22Rv1 (cell line): ENCODE measurements around the gene EPS8L2.

ENCODE experiments used
- ZFX ChIP-seq: fragments of 450-650 bp; IDR thresholded peaks from 2 replicates; pipeline ENCODE4 v1.6.1; 2017; ENCODE audit warnings: antibody characterized with exemption, borderline replicate concordance
- TF ChIP-seq, protein P1 (sequence below): fragments of 450-650 bp; IDR thresholded peaks from 2 replicates; pipeline ENCODE4 v1.5.1; 2017; ENCODE audit warnings: mild to moderate bottlenecking

DNA sequence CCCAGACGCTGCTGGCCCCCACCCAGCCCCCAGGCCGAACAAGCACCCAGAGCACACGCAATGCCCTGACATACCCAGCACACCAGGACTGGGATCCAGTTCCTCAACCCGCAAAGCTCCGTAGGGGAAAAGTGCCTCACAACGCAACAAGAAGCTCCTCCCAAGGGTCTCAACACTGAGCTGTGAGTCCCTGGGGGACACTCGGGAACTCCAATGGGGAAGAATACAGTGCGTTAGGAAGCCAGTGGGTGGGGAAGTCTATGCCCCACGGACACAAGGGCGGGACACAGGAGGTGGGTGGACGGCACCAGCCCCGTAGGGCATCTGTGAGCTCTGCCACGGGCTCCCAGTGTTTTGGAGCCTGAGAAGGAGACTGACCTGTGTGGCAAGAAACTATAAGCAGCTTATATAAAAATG, 12.6 kb upstream of the EPS8L2 start:
- TF ChIP-seq, protein P1, sequence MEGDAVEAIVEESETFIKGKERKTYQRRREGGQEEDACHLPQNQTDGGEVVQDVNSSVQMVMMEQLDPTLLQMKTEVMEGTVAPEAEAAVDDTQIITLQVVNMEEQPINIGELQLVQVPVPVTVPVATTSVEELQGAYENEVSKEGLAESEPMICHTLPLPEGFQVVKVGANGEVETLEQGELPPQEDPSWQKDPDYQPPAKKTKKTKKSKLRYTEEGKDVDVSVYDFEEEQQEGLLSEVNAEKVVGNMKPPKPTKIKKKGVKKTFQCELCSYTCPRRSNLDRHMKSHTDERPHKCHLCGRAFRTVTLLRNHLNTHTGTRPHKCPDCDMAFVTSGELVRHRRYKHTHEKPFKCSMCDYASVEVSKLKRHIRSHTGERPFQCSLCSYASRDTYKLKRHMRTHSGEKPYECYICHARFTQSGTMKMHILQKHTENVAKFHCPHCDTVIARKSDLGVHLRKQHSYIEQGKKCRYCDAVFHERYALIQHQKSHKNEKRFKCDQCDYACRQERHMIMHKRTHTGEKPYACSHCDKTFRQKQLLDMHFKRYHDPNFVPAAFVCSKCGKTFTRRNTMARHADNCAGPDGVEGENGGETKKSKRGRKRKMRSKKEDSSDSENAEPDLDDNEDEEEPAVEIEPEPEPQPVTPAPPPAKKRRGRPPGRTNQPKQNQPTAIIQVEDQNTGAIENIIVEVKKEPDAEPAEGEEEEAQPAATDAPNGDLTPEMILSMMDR, result no peak
- TF ChIP-seq ZFX, result no peak
